Mucosa of rectum (tissue), 2 donors: Measurements from ENCODE around the gene RAB11B.
"Not testable (repeated sequence)": the region's sequence is repeated elsewhere in the genome, so short reads cannot be mapped to it uniquely, and the experiment has no call there.

Experiments used
- H3K27ac ChIP-seq, 2 donors: one replicate each; pipeline ENCODE4 v1.7.0; 2013; ENCODE audit warnings: inconsistent platforms in 2 of 2, low read depth in 2 of 2, low read length in 2 of 2
- H3K27me3 ChIP-seq, 2 donors: one replicate each; pipeline ENCODE4 v1.7.0; 2013; ENCODE audit warnings: low read length in 2 of 2; ENCODE audit not compliant: control insufficient read depth in 2 of 2, insufficient read depth in 2 of 2
- H3K36me3 ChIP-seq, 2 donors: one replicate each; pipeline ENCODE4 v1.7.0; 2013; ENCODE audit warnings: low read length in 2 of 2; ENCODE audit not compliant: control insufficient read depth in 2 of 2, insufficient read depth in 2 of 2
- H3K4me1 ChIP-seq, 2 donors: one replicate each; pipeline ENCODE4 v1.7.0; 2013; ENCODE audit warnings: low read length in 2 of 2, mild to moderate bottlenecking in 1 of 2; ENCODE audit not compliant: control insufficient read depth in 2 of 2, insufficient read depth in 2 of 2
- H3K4me3 ChIP-seq, 2 donors: one replicate each; pipeline ENCODE4 v1.7.0; 2013; ENCODE audit warnings: low read length in 2 of 2
- H3K9ac ChIP-seq, 2 donors: one replicate each; pipeline ENCODE4 v1.7.0; 2013; ENCODE audit warnings: low read length in 2 of 2, low read depth in 1 of 2, mild to moderate bottlenecking in 1 of 2
- H3K9me3 ChIP-seq, 2 donors: one replicate each; pipeline ENCODE4 v1.7.0; 2013; ENCODE audit warnings: low read length in 2 of 2; ENCODE audit not compliant: control insufficient read depth in 2 of 2
- donor health status: healthy.
- donor health status: Normal muscosa, but diverticular disease.

Gene RAB11B

DNA sequence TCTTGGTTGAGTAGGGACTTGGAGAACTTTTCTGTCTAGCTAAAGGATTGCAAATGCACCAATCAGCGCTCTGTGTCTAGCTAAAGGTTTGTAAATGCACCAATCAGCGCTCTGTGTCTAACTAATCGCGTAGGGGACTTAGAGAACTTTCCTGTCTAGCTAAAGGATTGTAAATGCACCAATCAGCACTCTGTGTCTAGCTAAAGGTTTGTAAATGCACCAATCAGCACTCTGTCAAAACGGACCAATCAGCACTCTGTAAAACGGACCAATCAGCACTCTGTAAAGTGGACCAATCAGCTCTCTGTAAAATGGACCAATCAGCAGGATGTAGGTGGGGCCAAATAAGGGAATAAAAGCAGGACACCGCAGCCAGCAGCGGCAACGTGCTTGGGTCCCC is 3.7 kb upstream of the RAB11B start:
- H3K4me3 ChIP-seq, H3K9ac ChIP-seq, H3K27ac ChIP-seq, H3K9me3 ChIP-seq, H3K36me3 ChIP-seq, H3K27me3 ChIP-seq: not testable (repeated sequence)
- H3K4me1 ChIP-seq = peaks cover 5 to 10% of the 10 kb centered on the region in 2 donors

GRCh38 chr19:8386990-8387389 is 3.2 kb upstream of the RAB11B start:
- H3K27me3 ChIP-seq = no peaks in the 10 kb centered on the region
- H3K36me3 ChIP-seq = no peaks in the 10 kb centered on the region
- H3K4me3 ChIP-seq = no peak overlapping the region
- no peak overlapping the region for H3K9ac ChIP-seq
- H3K9me3 ChIP-seq = no peaks in the 10 kb centered on the region
- no peak overlapping the region for H3K27ac ChIP-seq
- peaks cover 11 to 14% of the 10 kb centered on the region in 2 donors for H3K4me1 ChIP-seq

- H3K36me3 ChIP-seq = no peaks in the 10 kb centered on the region
- no peaks in the 10 kb centered on the region for H3K27me3 ChIP-seq
- peaks cover 12 to 14% of the 10 kb centered on the region in 2 donors for H3K4me1 ChIP-seq
- no peaks in the 10 kb centered on the region for H3K9me3 ChIP-seq
- no peak overlapping the region for H3K4me3 ChIP-seq
- no peak overlapping the region for H3K9ac ChIP-seq
- no peak overlapping the region for H3K27ac ChIP-seq
Observed at GRCh38 chr19:8387688-8388611, 2.2 kb upstream of the RAB11B start.

DNA sequence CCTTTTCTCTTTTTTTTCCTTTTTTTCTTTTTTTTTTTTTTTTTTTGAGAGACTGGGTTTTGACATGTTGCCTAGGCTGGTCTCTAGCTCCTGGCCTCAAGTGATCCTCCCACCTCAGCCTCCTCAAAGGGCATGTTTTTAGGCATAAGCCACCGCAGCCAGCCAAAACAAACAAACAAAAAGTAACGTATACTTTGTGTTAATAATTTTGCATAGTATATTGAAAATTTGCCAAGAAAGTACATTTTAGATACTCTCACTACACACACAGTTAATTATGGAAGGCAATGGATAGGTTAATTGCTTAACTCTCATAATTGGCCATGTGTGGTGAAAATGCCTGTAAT is 1.6 kb upstream of the RAB11B start:
- no peak overlapping the region for H3K4me3 ChIP-seq
- H3K36me3 ChIP-seq = no peaks in the 10 kb centered on the region
- H3K27ac ChIP-seq = no peak overlapping the region
- no peaks in the 10 kb centered on the region for H3K27me3 ChIP-seq
- H3K4me1 ChIP-seq = peaks cover 14 to 17% of the 10 kb centered on the region in 2 donors
- H3K9me3 ChIP-seq = no peaks in the 10 kb centered on the region
- no peak overlapping the region for H3K9ac ChIP-seq

DNA sequence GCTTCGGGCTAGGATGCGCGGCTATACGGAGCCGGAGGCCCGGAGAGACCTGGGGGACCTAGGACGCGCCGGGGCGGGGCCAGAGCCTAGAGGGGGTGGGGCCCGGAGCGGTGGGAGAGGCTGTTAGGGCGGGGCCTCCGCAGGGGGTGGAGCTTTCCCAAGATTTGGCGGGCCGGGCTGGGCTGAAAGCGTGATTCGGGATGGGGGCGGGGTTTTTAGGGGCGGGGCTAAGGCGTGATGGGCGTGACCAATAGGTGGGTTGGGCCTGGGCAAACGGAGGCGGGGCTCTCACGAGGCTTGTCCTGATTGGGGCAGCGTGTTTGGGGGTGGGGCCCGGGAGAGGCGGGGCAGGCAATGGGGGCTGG is 439 bp downstream of the RAB11B start:
- Histone ChIP-seq H3K36me3 (no peaks in the 10 kb centered on the region), H3K4me1 (peaks cover 14 to 17% of the 10 kb centered on the region in 2 donors), H3K27ac (peak overlapping the region; percentile 100), H3K27me3 (no peaks in the 10 kb centered on the region), H3K9ac (peak overlapping the region; percentile 95 to 100), H3K9me3 (no peaks in the 10 kb centered on the region), H3K4me3 (peak overlapping the region; percentile 91 to 93)

DNA sequence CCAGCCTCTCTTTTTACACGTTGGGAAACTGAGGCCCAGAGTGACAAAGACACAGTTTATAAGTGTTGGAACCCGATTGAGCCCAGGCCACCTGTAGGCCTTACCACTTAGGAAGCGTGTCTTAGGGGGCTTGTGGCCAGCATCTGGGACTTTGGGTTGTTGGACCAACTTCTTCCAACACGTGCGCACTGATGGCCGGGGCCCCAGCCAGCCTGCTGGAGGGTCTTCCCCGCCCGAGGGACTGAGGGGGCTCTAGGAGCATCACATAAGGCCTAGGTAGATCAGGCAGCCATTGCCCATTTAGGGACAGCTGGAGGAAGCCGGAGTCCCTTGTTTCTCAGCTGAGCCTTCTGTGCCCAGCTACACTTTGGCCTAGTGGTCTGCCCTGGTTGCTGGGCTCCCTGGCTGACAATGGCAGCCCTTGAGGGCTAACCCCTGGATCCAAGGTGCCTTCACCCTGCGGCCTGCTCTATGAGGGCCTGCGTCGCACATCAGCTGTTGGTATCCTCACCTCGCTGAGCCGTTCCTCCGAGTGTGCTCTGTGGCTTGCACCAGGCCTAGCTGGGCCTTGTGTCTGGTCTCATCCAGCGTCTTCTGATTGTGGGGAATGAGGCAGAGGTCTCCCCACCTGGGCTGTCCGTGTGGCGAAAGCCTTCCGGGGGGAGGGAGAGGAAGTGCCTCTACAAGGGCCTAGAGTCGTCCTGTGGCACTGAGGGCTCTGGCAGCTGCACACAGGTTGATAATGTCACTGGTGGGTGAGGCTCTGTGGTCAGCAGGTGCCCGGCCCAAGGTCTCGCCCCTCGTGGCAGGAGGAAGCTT is 1.2 kb downstream of the RAB11B start:
- H3K36me3 ChIP-seq = no peaks in the 10 kb centered on the region
- peak overlapping the region in 1 of 2 donors; percentile 58 for H3K27ac ChIP-seq
- peaks cover 14 to 17% of the 10 kb centered on the region in 2 donors for H3K4me1 ChIP-seq
- no peaks in the 10 kb centered on the region for H3K27me3 ChIP-seq
- H3K4me3 ChIP-seq = peak overlapping the region; percentile 37 to 59
- H3K9me3 ChIP-seq = no peaks in the 10 kb centered on the region
- peak overlapping the region; percentile 32 to 35 for H3K9ac ChIP-seq

DNA sequence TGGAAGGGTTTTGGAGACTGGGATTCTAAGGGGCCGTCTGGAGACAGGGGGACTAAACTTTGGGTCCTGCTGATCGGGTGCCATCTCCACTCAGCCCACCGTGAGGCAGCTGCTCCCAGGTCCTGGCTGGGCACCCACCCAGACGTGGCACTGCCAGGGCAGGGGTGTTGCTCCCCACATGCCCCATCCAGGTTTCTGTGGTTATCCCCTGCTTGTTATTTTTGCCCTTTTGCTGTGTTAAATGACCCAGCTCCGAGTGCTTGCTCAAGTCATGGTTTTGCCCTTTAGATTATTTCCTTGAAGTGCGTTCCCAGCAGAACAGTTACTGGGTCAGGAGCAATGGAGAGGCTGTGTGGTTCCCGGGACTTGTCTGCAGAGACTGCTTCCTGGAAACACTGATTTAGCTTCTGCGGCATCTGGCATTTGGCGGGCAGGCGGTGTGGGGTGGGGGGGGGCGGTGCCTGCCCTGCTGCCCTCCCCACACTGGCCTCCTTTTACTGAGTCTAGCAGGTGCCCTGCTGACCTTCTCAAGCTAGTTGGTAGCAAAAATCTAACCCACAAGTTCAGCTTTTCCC is 1.9 kb downstream of the RAB11B start:
- Histone ChIP-seq H3K27ac (peak overlapping the region in 1 of 2 donors; percentile 58), H3K9me3 (no peaks in the 10 kb centered on the region), H3K4me1 (peaks cover 14 to 17% of the 10 kb centered on the region in 2 donors), H3K27me3 (no peaks in the 10 kb centered on the region), H3K4me3 (peak overlapping the region in 1 of 2 donors; percentile 33), H3K36me3 (no peaks in the 10 kb centered on the region), H3K9ac (no peak overlapping the region)

GRCh38 chr19:8393192-8393870 is 3.2 kb downstream of the RAB11B start:
- Histone ChIP-seq H3K27me3 (no peaks in the 10 kb centered on the region), H3K9ac (no peak overlapping the region), H3K4me3 (no peak overlapping the region), H3K36me3 (no peaks in the 10 kb centered on the region), H3K27ac (no peak overlapping the region), H3K4me1 (peaks cover 14 to 17% of the 10 kb centered on the region in 2 donors), H3K9me3 (no peaks in the 10 kb centered on the region)

DNA sequence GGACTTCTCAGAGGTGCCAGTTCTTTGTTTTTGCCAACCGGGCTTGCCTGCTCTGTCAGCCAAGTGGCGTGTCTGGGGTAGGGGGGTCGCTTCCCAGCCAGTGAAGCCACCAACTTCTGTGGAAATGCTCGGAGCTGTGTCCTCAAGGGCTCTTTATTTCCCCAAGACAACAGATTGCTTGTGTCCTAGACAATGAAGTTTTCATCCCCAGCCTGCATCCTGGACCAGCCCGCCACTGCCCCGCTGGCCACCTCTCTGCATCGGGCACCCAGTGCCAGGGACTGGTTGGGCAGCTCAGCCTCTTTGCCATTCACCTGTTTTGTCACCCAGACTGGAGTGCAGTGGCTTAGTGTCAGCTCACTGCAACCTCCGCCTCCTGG is 3.7 kb downstream of the RAB11B start:
- no peak overlapping the region for H3K4me3 ChIP-seq
- no peaks in the 10 kb centered on the region for H3K9me3 ChIP-seq
- H3K9ac ChIP-seq = no peak overlapping the region
- H3K27me3 ChIP-seq = no peaks in the 10 kb centered on the region
- H3K4me1 ChIP-seq = peaks cover 14 to 17% of the 10 kb centered on the region in 2 donors
- no peak overlapping the region for H3K27ac ChIP-seq
- peaks cover 0 to 2% of the 10 kb centered on the region in 2 donors for H3K36me3 ChIP-seq
